Medulla oblongata (tissue), 1 donor: ENCODE measurements around the gene SEPTIN5.
"Not testable (repeated sequence)": the region's sequence is repeated elsewhere in the genome, so short reads cannot be mapped to it uniquely, and the experiment has no call there.

Experiments used
- DNase-seq: peaks from one replicate; pipeline ENCODE4 v3.0.0-alpha.2; 2015; ENCODE audit errors: extremely low spot score

The SEPTIN5 gene

DNA sequence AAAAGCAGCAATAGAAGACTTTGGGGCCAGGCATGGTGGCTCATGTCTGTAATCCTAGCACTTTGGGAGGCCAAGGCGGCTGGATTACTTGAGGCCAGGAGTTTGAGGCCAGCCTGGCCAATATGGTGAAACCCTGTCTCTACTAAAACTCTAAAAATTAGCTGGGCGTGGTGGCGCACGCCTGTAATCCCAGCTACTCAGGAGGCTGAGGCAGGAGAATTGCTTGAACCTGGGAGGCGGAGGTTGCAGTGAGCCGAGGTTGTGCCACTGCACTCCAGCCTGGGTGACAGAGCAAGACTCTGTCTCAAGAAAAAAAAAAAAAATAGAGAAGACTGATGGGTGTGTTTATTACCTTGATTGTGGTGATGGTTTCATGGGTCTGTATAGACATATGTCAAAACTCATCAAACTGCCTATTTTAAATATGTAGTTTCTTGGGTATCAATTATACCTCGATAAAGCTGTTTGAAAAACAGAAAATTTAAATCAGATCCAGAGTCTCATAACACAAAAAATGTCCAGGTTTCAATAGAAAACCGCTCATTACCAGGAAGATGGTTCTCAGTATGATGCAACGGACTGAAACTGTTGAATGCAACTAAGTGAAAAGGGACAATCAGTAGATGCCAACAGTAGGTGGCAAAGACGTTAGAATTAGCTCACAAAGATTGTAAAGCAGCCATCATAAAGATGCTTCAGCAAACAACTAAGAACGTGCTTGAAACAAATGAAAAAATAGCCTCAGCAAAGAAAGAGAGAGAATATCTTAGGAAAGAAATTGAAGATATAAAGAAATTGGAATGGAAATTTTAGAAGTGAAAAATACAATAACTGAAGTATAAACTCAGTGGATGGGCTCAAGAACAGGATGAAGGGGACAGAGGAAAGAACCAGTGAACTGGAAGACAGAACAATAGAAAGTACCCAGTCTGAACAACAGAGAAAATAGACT lies 33.1 kb upstream of the SEPTIN5 start:
- DNase-seq = no peak

DNA sequence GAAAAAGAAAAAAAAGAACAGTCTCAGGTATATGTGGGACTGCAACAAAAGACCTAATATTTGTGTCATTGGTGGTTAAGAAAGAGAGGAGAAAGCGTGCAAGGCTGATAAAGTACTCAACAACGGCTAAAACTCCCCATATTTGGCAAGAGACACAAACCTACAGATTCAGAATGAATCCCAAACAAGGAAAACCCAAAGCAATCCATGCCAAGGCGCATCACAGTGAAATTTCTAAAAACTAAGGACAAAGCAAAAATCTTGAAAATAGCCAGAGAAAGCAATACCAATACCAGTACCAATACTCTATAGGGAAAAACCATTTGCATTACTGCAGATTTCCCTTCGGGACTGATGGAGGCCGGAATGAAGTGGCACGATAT lies 32.4 kb upstream of the SEPTIN5 start:
- DNase-seq = no peak

DNA sequence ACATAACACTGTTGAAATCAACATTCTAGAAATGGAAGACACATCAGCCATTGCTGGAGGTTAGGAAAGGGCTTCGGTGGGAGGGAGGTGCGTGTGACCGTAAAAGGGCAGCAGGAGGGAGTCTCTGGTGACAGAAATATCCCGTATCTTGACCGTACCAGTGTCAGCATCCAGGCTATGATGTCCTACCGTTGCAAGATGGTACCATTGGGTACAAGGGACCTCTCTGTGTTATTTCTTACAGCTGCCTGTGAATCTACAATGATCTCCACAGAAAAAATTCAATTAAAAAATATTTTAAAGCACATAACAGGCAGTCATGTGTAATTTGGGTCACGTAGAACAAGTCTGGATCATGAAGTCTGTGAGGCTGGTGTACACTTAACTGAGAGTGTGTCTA lies 27.4 kb upstream of the SEPTIN5 start:
- no peak for DNase-seq

DNA sequence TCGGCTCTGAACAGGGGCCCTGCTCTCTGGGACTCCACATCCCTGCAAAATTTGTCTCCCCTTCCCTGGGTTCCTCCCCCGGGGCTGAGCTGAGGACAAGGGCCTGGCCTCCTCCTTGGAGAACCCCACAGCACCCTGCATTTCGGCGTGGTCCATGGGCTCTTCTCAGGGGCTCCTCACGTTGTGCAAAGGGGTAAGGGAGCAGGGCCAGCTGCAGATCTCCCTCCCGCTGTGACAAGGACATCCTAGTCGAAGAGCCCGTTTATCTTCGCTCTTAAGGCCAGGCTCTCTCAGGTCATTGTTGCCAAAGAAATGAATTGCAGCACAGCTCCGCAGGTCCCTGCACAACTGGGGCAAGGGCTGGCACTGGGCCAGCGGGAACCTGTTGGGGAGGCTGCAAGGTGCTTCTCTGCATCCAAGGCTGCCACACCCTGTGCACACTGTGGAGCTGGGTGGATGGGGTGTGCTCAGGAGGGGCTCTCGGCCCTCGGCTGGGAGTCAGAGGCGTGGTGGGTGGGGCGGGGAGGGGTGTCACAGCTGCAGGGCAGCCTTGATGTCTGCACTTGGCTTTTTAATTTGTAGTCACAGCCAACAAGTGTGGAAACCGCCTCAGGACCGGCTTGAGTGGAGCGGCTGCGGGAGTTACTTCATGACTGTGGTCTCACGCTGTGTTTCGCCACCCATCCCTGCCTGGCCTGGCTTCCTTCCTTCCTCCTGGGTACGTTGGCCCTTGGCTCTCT lies 26.6 kb upstream of the SEPTIN5 start:
- DNase-seq = no peak

DNA sequence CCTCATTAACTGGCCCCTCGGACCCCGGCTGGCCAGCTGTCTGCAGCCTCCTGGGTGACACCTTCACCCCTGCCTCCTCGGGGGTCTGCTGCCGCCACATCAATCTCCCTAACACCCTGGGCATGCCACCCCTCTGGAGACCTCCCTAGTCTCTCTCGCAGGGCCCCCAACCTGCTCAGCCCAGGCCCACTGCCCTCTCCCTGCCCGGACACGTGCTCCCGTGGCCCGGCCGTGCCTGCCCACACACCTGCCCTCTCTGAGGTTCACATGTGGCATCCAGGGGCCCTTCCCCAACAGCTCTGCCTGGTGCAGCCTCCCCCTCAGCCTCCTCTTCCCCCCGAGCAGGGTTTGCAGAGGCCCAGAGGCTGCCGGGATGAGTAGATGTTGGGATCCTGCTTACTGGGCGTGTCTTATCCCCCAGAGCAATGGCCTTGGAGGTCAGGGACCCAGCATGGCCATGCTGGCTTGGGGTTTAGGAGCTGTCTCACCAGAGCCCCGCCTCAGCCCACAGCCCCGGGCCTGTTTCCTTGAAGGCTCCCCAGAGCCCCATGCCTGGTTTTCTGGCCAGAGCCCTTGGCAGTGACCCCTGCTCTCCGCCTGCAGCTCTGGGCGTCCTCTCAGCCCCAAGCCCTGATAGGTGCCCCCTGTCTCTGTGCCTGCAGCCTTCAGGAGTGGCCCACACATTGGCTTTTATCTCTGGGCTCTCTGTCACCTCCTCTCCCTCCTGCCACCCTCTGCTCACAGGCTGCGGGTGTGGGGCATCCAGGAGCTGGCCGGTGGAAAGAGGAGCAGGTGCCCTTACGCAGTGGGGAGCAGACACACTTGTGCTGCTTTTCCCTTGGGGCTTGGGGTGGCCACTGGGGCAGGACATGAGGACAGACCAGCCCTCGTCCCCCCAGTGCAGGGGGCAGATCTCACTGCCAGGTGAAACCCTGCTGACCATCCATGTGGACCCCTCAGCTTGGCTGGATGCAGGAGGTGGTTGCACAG lies 25.7 kb upstream of the SEPTIN5 start:
- no peak for DNase-seq

DNA sequence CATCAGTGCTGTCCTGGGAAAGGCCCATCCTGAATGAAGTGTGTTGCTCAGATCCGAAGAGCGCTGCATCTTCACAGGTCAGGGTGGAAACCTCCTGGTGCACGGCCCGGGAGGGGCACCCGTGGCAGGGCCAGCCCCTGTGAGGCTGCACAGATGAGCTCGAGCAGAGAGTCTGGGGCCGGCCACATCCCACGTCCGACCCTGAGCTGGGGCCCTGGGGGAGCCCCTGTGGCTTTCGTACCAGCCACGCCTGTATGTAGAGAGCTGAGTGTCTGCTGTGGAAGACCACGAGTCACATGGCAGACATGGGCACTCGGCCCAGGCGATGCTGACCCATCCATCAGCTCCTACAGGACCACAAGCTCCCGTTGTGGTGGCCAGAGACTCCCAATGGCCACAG lies 24.9 kb upstream of the SEPTIN5 start:
- no peak for DNase-seq

DNA sequence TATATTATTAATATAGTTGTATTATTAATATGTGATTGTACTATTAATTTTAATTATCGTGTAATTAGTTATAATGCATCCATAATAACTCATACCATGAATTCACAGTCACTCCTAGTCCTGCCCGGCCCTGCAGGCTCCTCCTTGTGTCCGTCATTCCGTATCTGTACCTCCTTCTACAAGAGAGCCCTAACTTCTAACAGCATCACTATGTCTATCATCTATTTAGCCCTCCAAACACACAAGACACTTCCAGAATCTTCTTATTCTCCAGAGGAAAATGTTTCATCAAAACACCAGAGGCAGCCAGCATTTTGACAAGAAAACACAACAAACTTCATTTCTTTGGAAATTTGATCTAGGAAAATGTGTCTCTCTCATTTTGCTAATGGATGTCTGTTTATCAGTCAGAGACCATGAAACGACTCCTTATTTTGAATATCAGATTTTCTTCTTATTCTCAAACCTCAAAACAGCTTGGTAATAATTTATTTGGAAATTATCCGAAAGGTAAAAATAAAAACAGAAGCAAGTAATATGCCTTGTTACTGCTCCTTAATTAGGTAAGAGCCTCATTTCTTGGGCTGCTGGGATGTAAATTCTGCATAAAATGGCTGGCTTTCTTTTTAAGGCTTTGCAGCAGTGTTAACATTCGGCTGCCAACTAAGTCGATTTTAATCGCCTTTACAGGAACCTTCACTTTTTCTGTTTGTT lies 23.1 kb upstream of the SEPTIN5 start:
- no peak for DNase-seq

DNA sequence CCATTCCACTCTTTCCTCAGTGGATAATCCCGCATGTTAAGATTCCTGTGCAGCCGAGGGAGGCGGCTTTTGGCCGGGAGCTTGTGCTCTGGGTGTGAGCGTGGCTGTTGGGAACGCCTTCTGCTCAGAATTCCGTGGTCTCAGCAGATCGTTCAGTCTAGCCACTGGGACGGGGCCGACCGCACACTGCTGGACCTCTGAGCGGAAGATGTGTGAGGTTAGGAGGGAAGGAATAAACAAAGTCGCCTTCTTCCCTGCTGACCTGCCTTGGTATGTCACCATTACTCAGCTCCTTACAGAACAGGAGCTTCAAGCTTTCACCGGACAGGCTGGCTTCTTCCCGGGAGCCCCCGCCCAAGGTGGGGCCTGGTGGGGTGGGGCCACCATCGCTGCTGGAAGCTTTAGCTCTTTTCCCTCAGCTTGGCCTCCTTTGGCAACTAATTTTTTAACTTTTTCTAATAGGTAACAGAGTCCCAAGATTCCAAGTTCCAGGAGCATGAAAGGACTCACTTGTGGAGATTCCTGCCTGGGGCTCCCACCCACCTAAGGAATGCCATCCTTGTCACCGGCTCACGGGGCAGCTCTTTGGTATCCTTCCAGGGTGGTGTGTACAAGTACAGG lies 22.5 kb upstream of the SEPTIN5 start:
- DNase-seq = peak; percentile 4

DNA sequence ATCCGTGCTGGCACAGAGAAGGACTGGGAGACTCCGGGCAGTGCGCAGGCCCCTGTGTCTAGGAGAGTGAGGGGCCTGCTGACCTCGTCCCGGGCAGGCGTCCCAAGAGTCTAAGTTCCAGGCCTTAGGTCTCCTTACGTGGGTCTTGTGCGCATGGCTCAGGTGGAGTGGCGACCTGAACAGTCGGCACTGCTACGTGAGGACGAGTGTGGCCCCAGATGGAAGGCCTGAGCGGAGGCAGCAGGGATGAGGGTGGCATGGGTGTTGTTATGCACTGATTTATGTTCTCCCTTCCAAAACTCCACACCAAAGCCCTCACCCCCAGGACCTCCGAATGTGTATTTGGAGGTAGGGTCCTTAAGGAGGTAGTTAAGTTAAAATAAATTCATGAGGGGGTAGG lies 20.7 kb upstream of the SEPTIN5 start:
- DNase-seq = no peak

DNA sequence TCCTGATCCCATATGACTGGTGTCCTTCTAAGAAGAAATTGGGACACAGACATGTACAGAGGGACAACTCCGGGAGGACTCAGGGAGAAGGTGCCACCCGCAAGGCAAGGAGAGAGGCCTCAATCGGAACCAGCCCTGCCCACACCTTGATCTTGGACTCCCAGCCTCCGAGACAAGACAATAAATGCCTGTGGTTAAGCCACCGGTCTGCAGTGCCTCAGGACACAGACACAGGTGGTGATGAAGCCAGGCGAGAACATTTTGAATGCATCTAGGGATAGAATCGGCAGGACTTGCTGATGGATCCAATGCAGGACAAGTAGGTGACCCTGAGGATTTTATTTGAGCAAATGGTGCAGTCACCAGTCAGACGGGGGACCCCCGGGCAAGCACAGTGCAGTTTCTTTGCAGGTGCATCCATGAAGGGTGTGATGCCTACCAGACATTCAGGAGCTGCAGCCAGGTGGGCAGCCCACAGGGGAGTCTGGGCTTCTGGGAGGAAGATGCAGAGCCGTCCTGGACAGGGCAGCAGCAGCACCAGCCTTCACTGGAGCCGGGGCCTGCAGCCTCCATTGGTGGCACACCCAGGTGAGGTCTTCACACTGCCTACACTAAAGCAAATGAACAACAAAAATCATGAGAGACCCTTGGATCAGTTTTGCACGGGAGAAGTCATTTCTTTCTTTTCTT lies 20.2 kb upstream of the SEPTIN5 start:
- DNase-seq = no peak

DNA sequence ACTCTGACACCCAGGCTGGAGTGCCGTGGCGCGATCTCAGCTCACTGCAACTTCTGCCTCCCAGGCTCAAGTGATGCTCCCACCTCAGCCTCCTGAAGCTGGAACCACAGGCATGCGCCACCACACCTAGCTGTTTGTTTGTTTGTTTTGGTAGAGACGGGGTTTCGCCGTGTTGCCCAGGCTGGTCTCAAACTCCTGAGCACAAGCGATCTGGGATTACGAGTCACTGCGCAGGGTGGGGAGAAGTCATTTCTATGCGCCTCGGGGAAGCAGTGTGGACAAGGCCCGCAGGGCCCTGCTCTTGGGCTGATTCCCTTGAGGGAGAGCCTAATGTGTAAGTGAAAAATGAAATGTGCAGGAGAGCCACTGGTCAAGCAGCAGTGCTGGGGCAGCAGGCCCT lies 19.6 kb upstream of the SEPTIN5 start:
- no peak for DNase-seq

DNA sequence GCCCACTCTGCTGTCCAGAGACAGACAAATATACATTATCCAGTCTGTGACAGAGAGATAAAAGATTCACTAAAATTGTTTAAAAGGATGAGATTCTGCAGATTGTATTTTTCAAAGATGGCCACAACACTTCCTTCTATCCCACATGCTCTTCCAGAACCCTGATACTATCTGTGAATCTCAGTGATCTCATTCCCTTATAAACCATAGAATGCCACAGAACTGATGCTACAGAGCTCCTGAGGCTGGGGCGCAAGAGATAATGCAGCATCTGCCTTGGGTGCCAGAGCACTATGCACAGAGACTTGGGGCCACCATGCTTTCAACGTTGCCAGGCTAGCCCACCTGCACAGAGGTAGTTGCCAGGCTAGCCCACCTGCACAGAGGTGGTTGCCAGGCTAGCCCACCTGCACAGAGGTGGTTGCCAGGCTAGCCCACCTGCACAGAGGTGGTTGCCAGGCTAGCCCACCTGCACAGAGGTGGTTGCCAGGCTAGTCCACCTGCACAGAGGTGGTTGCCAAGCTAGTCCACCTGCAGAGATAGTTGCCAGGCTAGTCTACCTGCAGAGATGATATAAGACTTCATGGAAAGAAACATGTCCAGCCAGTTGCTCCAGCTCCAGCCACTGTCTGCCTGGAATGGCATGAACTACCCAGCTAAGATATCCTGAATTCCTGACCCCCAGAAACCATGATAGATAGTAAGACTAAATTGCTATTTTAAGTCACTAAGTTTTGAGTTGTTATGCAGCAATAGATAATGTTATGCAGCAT lies 17.6 kb upstream of the SEPTIN5 start:
- no peak for DNase-seq

DNA sequence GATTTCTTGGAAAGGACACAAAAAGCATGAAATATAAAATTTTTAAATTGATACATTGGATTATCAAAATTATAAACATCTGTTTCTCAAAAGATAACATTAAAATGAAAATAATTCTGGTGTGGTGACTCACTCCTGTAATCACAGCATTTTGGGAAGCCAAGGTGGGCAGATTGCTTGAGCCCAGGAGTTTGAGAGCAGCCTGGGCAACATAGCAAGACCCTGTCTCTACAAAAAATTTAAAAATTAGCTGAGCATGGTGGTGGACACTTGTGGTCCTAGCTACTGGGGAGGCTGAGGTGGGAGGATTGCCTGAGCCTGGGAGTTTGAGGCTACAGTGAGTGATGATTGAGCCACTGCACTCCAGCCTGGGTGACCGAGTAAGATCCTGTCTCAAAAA lies 16.4 kb upstream of the SEPTIN5 start:
- DNase-seq = not testable (repeated sequence)

DNA sequence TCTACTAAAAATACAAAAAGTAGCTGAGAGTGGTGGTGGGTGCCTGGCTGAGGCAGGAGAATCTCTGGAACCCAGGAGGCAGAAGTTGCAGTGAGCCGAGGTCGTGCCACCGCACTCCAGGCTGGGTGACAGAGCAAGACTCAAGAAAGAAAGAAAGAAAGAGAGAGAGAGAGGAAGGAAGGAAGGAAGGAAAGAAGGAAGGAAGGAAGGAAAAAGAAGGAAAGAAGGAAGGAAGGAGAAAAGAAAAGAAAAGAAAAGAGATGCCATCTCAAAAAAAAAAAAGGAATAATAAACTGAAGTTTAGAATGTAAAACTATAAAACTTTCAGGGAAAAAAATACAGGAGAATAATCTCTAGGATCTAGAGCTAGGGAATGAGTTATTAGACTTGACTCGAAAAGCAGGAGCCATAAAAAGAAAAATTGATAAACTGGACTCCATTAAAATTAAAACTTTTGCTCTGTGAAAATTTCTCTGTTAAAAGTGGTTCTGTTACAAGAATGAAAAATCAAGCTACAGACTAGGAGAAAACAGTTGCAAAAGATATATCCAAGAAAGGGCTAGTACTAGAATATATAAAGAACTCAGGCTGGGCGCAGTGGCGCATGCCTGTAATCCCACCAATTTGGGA lies 13.4 kb upstream of the SEPTIN5 start:
- no peak for DNase-seq

DNA sequence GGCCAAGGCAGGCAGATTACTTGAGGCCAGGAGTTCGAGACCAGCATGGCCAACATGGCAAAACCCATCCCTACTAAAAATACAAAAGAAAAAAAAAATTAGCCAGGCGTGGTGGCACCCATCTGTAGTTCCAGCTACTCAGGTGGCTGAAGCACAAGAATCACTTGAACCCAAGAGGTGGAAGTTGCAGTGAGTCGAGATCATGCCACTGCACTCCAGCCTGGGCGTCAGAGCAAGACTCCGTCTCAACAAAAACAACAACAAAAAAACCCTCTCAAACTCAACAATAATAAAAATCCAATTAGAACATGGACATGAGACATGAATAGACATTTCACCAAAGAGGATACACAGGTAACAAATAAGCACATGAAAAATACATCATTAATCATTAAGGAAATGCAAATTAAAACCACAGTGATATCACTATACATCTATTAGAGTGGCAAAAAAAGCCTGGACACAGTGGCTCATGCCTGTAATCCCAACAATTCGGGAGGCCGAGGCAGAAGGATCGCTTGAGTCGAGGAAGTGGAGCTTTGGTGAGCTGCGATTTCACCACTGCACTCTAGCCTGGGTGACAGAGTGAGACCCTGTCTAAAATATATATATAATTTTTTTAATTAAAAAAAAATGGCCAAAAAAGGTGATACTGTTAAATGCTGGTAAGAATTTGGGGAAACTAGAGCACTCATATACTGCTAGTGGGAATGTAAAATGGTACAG lies 12.7 kb upstream of the SEPTIN5 start:
- DNase-seq = no peak

DNA sequence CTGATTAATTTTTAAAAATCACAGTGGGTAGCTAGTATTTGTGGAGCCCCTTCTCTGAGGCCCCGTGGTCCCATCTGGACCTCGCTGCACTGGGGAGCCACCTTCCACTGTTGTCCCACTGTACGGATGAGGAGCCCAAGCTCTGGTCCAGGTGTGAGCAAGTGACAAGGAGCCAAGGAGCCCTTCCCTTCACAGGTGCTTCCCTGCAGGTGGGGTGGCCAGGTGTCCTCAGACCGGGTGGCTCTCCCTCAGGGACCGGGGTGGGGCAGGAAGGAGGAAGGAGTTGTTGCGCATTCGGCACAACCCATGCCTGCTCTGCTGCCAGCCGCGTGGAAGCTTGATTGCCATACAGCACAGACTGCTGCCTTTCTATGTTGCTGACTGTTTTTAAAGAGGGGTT lies 10.4 kb upstream of the SEPTIN5 start:
- no peak for DNase-seq

DNA sequence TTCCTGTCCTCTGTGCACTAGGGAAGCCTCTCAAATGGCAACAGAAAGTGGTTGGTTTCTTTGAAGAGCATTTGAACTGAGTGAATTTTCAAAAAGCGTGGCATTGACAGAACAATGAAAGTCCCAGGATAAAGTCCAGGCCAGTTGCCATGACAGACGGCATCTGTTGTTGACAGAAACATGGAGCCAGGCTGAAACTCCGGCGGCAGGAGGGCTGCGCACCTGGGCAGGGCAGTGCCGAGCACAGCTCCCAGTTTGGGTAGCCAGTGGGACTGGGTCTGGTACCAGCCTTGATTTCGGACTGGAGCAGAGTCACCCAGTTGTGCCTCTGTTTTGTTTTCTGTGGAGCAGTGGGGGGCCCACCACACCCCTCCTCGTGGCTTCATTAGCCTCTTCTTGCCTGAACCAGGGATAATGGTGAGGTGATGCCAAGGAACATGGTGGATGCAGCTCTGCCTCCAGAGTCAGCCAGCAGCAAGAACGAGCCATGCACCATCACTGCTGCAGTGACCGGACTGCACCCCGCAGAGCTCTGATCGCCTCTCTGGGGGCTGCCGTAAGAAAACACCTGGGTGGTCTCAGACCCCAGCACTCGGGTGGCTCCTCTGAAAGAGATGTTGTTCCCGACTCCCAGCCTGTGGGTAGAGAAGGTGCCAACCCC lies 9.8 kb upstream of the SEPTIN5 start:
- DNase-seq = no peak
